ENCODE measurements around the gene NABP1. TPM values are rescaled to one million over a fixed set of nuclear protein-coding genes. Genes with fewer than 3 reads are reported as not detected.

Gene NABP1
- total RNA-seq, 1 experiment from 2014 or later: 1.9 TPM

- no peak for DNase-seq (ENCODE audit: low spot score)
- in situ Hi-C loops (cut with HindIII; ENCODE audit: low sequenced_read_pairs): no loop called here
These were observed 32.3 kb upstream of the NABP1 start for GRCh38 chr2:191645434-191646162.

- in situ Hi-C loops (cut with HindIII; ENCODE audit: low sequenced_read_pairs): no loop called here
These were observed 31.6 kb upstream of the NABP1 start for GRCh38 chr2:191646163-191646902.

GRCh38 chr2:191649519-191649918 is 28.4 kb upstream of the NABP1 start:
- no peak for DNase-seq (ENCODE audit: low spot score)
- in situ Hi-C loops (cut with HindIII; ENCODE audit: low sequenced_read_pairs): no loop called here

More at GRCh38 chr2:191646163-191646902, 31.6 kb upstream of the NABP1 start:
- DNase-seq (ENCODE audit: low spot score): no peak

- in situ Hi-C loops (cut with HindIII; ENCODE audit: low sequenced_read_pairs): no loop called here
- DNase-seq (ENCODE audit: low spot score): no peak
These were observed 26.8 kb upstream of the NABP1 start for GRCh38 chr2:191650896-191651773.

- in situ Hi-C loops (cut with HindIII; ENCODE audit: low sequenced_read_pairs): no loop called here
- no peak for DNase-seq (ENCODE audit: low spot score)
These were observed 24.1 kb upstream of the NABP1 start for GRCh38 chr2:191653667-191654391.

GRCh38 chr2:191656391-191656790 is 21.5 kb upstream of the NABP1 start:
- in situ Hi-C loops (cut with HindIII; ENCODE audit: low sequenced_read_pairs): no loop called here

GRCh38 chr2:191656792-191657191 is 21.1 kb upstream of the NABP1 start:
- DNase-seq (ENCODE audit: low spot score): no peak
- in situ Hi-C loops (cut with HindIII; ENCODE audit: low sequenced_read_pairs): no loop called here

More at GRCh38 chr2:191656391-191656790, 21.5 kb upstream of the NABP1 start:
- DNase-seq (ENCODE audit: low spot score): no peak

GRCh38 chr2:191657977-191658376 is 20.0 kb upstream of the NABP1 start:
- DNase-seq (ENCODE audit: low spot score): no peak
- in situ Hi-C loops (cut with HindIII; ENCODE audit: low sequenced_read_pairs): no loop called here

- in situ Hi-C loops (cut with HindIII; ENCODE audit: low sequenced_read_pairs): no loop called here
- no peak for DNase-seq (ENCODE audit: low spot score)
These were observed 18.7 kb upstream of the NABP1 start for GRCh38 chr2:191659198-191659597.

- in situ Hi-C loops (cut with HindIII; ENCODE audit: low sequenced_read_pairs): no loop called here
- no peak for DNase-seq (ENCODE audit: low spot score)
These were observed 17.4 kb upstream of the NABP1 start for GRCh38 chr2:191660575-191660974.

GRCh38 chr2:191661097-191661924 is 16.6 kb upstream of the NABP1 start:
- in situ Hi-C loops (cut with HindIII; ENCODE audit: low sequenced_read_pairs): no loop called here
- no peak for DNase-seq (ENCODE audit: low spot score)

- no peak for DNase-seq (ENCODE audit: low spot score)
- in situ Hi-C loops (cut with HindIII; ENCODE audit: low sequenced_read_pairs): no loop called here
These were observed 12.9 kb upstream of the NABP1 start for GRCh38 chr2:191664823-191665677.

GRCh38 chr2:191666226-191666625 is 11.7 kb upstream of the NABP1 start:
- in situ Hi-C loops (cut with HindIII; ENCODE audit: low sequenced_read_pairs): no loop called here
- no peak for DNase-seq (ENCODE audit: low spot score)

GRCh38 chr2:191666732-191667131 is 11.2 kb upstream of the NABP1 start:
- DNase-seq (ENCODE audit: low spot score): no peak

GRCh38 chr2:191670076-191670475 is 7.9 kb upstream of the NABP1 start:
- in situ Hi-C loops (cut with HindIII; ENCODE audit: low sequenced_read_pairs): no loop called here
- no peak for DNase-seq (ENCODE audit: low spot score)

More at GRCh38 chr2:191666732-191667131, 11.2 kb upstream of the NABP1 start:
- in situ Hi-C loops (cut with HindIII; ENCODE audit: low sequenced_read_pairs): no loop called here

GRCh38 chr2:191670787-191671186 is 7.1 kb upstream of the NABP1 start:
- no peak for DNase-seq (ENCODE audit: low spot score)
- in situ Hi-C loops (cut with HindIII; ENCODE audit: low sequenced_read_pairs): no loop called here

All from G401 (cell line).